ENCODE data around the gene TTC39B.

GRCh38 chr9:15253197-15253596 is 53.8 kb downstream of the TTC39B start:
- TF ChIP-seq GATA2 (IDR thresholded peaks at IDR 0.05; ENCODE audit: low read depth, low read length), result no peak
- no peak for TF ChIP-seq GATA3 (IDR thresholded peaks at IDR 0.05; ENCODE audit: low read depth, low read length)

Measured in SH-SY5Y (cell line).